ENCODE measurements around the gene PTPMT1.

GRCh38 chr11:47606731-47607130 is 41.3 kb downstream of the PTPMT1 start:
- TF ChIP-seq CTCF (IDR thresholded peaks at IDR 0.05) (no peak), POLR2A (IDR thresholded peaks at IDR 0.05) (no peak)
